ENCODE results near the gene MCUR1. TPM values are rescaled to one million over a fixed set of nuclear protein-coding genes. Genes with fewer than 3 reads are reported as not detected.
A peak's percentile ranks its signal among the peaks of the same experiment; 100 is the strongest.

Gene MCUR1
- total and polyA plus RNA-seq, 9 of the 15 experiments (the other 6 are each of a cell fraction or from before 2014, with no cell fraction given), result 5.1 to 60.2 (median 41.4) TPM

DNA sequence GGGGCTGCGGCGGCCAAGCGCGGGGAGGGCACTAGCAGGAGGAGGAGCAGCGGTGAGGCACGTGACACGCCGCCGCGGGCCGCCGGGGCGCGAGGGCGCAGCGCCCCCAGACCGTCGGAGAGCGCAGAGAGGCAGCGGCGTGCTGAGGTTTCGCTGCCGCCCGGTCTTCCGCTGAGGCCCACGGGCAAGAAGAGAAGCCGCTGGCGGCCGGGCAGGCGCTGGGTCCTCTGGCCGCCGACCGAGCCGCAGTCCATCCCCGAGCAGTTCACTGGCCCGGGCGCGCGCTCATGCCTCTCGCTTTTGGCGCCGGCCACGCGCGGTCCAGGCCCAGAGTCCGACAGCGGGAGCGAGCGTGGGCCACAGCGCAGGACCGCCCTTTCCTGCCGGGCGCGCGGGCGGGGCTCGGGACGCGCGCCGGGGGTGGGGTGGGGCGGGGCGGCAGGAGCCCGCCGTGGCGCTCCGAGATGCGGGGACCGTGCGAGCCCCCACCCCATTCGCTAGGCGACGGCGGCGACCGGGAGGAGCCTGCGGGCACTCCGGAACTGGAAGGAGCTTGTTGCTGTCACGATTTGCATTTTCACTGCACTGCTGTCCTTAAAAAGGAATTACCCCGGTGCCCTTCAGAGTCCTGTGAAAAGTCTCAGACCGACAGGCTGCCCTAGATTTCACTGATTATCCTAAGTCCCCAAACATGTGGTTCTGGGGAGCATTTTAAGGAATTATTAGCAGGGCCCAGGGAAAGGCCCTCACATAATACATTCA is at the start of gene MCUR1 (continued):
- no peak; the same call in 1 of the 2 replicates for TF ChIP-seq ETV5 (CRISPR knock-in tag; IDR thresholded peaks at IDR 0.05; ENCODE audit: low read depth)
- TF ChIP-seq BMI1 (IDR thresholded peaks at IDR 0.05; ENCODE audit: low read length), result no peak; the same call in 1 of the 2 replicates
- TF ChIP-seq PTTG1 (tag; IDR thresholded peaks at IDR 0.05; ENCODE audit: low read depth), result no peak
- TF ChIP-seq KLF10 (CRISPR knock-in tag; IDR thresholded peaks at IDR 0.05), result no peak
- 0 out of 2 replicates have a peak, but pooled peaks have one; percentile 50 for TF ChIP-seq RFX7 (CRISPR knock-in tag; IDR thresholded peaks at IDR 0.05)
- TF ChIP-seq L3MBTL2 (IDR thresholded peaks at IDR 0.05), result peak; percentile 99
- 0 out of 2 replicates have a peak, but pooled peaks have one; percentile 15 for TF ChIP-seq ELF2 (CRISPR knock-in tag; IDR thresholded peaks at IDR 0.05)
- no peak for TF ChIP-seq MTA1 (IDR thresholded peaks at IDR 0.05; ENCODE audit: borderline replicate concordance)
- TF ChIP-seq, protein P1, sequence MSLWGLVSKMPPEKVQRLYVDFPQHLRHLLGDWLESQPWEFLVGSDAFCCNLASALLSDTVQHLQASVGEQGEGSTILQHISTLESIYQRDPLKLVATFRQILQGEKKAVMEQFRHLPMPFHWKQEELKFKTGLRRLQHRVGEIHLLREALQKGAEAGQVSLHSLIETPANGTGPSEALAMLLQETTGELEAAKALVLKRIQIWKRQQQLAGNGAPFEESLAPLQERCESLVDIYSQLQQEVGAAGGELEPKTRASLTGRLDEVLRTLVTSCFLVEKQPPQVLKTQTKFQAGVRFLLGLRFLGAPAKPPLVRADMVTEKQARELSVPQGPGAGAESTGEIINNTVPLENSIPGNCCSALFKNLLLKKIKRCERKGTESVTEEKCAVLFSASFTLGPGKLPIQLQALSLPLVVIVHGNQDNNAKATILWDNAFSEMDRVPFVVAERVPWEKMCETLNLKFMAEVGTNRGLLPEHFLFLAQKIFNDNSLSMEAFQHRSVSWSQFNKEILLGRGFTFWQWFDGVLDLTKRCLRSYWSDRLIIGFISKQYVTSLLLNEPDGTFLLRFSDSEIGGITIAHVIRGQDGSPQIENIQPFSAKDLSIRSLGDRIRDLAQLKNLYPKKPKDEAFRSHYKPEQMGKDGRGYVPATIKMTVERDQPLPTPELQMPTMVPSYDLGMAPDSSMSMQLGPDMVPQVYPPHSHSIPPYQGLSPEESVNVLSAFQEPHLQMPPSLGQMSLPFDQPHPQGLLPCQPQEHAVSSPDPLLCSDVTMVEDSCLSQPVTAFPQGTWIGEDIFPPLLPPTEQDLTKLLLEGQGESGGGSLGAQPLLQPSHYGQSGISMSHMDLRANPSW (CRISPR knock-in tag; IDR thresholded peaks at IDR 0.05), result peak; percentile 31; the same call in 1 of the 2 replicates
- peak; percentile 67 for TF ChIP-seq SAFB (IDR thresholded peaks at IDR 0.05; ENCODE audit: borderline replicate concordance, low read depth, low read length)
- no peak for TF ChIP-seq ZNF121 (CRISPR knock-in tag; conservative IDR thresholded peaks at IDR 0.05)
- TF ChIP-seq TGIF2 (CRISPR knock-in tag; IDR thresholded peaks at IDR 0.05), result peak; percentile 67; the same call in 1 of the 2 replicates
- TF ChIP-seq PURB (CRISPR knock-in tag; IDR thresholded peaks at IDR 0.05; ENCODE audit: low read depth), result no peak
- no peak for TF ChIP-seq ZNF561 (CRISPR knock-in tag; conservative IDR thresholded peaks at IDR 0.05)
- TF ChIP-seq, protein P2, sequence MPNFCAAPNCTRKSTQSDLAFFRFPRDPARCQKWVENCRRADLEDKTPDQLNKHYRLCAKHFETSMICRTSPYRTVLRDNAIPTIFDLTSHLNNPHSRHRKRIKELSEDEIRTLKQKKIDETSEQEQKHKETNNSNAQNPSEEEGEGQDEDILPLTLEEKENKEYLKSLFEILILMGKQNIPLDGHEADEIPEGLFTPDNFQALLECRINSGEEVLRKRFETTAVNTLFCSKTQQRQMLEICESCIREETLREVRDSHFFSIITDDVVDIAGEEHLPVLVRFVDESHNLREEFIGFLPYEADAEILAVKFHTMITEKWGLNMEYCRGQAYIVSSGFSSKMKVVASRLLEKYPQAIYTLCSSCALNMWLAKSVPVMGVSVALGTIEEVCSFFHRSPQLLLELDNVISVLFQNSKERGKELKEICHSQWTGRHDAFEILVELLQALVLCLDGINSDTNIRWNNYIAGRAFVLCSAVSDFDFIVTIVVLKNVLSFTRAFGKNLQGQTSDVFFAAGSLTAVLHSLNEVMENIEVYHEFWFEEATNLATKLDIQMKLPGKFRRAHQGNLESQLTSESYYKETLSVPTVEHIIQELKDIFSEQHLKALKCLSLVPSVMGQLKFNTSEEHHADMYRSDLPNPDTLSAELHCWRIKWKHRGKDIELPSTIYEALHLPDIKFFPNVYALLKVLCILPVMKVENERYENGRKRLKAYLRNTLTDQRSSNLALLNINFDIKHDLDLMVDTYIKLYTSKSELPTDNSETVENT (CRISPR knock-in tag; IDR thresholded peaks at IDR 0.05), result no peak; the same call in 1 of the 2 replicates
- TF ChIP-seq RCOR1 (IDR thresholded peaks at IDR 0.05; ENCODE audit: borderline replicate concordance in 1 of 2, low read depth in 2 of 2, low read length in 2 of 2), result peak in 1 of 2 experiments; percentile 43; a peak in 3 of 4 replicates
- TF ChIP-seq KAT7 (CRISPR knock-in tag; IDR thresholded peaks at IDR 0.05; ENCODE audit: borderline replicate concordance), result peak; percentile 95
- peak; percentile 87 for TF ChIP-seq ZNF589 (CRISPR knock-in tag; IDR thresholded peaks at IDR 0.05; ENCODE audit: low read depth)
- TF ChIP-seq, protein P3, sequence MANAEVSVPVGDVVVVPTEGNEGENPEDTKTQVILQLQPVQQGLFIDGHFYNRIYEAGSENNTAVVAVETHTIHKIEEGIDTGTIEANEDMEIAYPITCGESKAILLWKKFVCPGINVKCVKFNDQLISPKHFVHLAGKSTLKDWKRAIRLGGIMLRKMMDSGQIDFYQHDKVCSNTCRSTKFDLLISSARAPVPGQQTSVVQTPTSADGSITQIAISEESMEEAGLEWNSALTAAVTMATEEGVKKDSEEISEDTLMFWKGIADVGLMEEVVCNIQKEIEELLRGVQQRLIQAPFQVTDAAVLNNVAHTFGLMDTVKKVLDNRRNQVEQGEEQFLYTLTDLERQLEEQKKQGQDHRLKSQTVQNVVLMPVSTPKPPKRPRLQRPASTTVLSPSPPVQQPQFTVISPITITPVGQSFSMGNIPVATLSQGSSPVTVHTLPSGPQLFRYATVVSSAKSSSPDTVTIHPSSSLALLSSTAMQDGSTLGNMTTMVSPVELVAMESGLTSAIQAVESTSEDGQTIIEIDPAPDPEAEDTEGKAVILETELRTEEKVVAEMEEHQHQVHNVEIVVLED (CRISPR knock-in tag; IDR thresholded peaks at IDR 0.05), result peak; percentile 78
- no peak for TF ChIP-seq RUNX1 (IDR thresholded peaks at IDR 0.05; ENCODE audit: low read depth)
- peak; percentile 72 for TF ChIP-seq TBP (optimal IDR thresholded peaks at IDR 0.05; ENCODE audit: low read depth, low read length)

Measured in K562 (cell line).